HG03575 (cell line): Measurements from ENCODE around the gene RIPOR2.
"Not testable (repeated sequence)": the region's sequence is repeated elsewhere in the genome, so short reads cannot be mapped to it uniquely, and the experiment has no call there.

ENCODE experiments used
- ATAC-seq: cut with Tn5 transposase; IDR thresholded peaks from one replicate; pipeline ENCODE4 v1.9.1; 2021; ENCODE audit not compliant: unreplicated experiment, insufficient number of reproducible peaks, low FRiP score; ENCODE audit errors: extremely low read depth

The RIPOR2 gene

DNA sequence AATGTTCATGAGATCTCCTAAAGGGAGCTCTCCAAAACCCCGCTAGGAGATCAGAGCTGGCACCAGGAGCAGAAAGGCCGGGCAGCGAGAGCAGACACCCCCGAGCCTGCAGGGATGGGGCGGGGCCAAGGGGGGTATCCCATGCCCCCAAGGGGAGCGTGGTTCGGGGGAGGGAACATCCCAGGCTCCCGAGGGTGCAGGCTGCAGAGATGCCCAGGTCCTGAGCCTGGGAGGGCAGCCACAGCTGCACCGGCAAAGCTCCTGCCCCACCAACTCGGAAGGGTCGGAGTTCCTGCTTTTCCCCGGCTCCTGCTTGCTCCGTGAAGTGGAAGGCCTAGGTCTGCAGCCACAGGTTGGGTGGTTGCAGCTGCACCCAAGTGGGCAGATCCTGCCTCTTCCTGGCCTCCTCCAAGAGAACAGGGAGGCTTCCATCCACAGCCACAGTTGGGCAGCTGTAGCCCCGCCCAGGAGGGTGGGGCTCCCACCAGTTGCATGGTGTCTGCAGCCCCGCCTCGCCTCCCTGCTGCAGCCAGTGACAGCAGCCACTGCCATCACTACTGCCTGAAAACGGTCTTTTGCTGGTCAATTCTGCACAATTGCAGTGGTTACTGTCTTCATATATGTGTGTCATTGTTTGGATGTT, 174.4 kb downstream of the RIPOR2 start:
- no peak for ATAC-seq

DNA sequence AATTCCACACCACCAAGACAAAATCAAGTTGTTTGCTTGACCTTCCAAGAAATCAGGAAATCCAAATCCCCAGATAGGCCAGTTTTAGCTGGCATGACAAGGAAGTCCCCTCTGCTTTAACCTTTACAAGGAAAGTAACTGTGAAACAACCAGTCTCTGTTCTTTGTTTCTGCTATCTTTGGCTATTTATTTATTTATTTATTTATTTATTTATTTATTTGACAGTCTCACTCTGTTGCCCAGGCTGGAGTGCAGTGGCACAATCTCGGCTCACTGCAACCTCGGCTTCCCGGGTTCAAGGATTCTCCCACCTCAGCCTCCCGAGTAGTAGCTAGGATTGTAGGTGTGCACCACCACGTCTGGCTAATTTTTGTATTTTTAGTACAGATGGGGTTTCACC, 175.6 kb downstream of the RIPOR2 start:
- no peak for ATAC-seq

DNA sequence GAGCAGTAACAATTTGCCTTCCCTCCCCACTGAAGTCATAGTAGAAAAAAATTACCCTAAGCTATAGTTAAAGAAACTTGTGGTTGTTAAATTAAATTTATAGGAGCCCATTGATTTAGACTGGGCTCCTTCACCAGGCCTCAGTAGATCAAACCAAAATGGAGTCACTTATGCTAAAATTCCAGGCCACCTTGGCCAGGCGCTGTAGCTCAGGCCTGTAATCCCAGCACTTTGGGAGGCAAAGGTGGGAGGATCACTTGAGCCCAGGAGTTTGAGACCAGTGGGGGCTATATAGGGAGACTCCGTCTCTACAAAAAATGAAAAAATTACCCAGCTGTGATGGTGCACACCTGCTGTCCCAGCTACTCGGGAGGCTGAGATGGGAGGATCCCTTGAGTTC, 176.0 kb downstream of the RIPOR2 start:
- no peak for ATAC-seq

DNA sequence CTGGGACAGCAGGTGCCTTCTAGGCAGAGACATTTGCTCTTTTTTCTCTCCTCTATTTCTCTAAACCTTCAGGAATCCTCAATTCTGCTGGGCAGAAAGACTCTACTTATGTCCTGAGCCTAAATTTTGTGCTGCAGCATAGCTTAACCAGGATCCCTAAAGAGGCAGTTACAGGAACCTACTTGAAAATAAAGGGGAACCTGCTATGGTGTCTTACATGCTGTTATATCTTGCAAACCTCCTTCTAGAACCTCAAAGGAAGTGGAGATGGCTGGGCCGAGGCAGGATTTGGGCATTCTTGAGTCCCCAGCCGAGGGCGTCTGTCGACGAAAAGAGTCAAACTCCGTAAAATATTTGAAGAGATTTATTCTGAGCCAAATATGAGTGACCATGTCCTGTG, 178.1 kb downstream of the RIPOR2 start:
- no peak for ATAC-seq

DNA sequence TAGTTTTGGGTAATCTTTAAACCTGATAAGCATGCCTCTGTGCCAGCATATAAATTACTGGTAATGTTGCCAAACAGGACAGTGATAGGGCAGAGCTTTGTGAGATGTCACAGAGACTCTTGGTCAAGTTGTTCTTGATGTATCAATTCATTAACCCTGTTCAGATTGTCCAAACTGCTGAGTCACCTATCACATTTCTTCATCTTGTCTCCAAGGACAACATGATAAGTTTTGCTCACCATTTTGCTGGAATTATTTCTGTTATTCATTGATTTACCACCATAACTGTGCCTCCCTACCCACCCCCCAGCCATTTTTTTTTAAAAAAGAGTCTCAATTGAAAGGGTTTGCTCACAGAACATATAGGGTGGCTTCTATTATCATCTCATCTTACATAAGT, 180.5 kb downstream of the RIPOR2 start:
- ATAC-seq = no peak

- not testable (repeated sequence) for ATAC-seq
These were observed 181.4 kb downstream of the RIPOR2 start for GRCh38 chr6:24754378-24754777.
